Caco-2 (cell line): Measurements from ENCODE around the gene CFAP45. TPM values are rescaled to one million over a fixed set of nuclear protein-coding genes. Genes with fewer than 3 reads are reported as not detected.

Source experiments
- BruUV-seq: library from RNA; stranded (reverse); fragments of 400-500 nt; replicated peaks from 2 replicates; lab custom pipeline; 2021; lab: Mats Ljungman, UMichigan
- CTCF ChIA-PET: fragments of 300-600 bp; sonication (Branson Sonifier 250); formaldehyde crosslinking; loops from one replicate; lab custom pipeline; 2022; ENCODE audit warnings: antibody characterized with exemption; lab: Charles Lee
- POLR2A ChIA-PET: fragments of 300-600 bp; sonication (Branson Sonifier 250); formaldehyde crosslinking; loops from one replicate; lab custom pipeline; 2022; ENCODE audit warnings: antibody characterized with exemption; lab: Charles Lee
- DNase-seq, 2 experiments: peaks; one replicate each; pipeline versions ENCODE4 v3.0.0 to v3.0.0-alpha.2; 2020 to 2022
- H3K27me3 ChIP-seq: replicated peaks from 2 replicates; pipeline ENCODE4 v1.6.0; 2011; ENCODE audit warnings: low read length; ENCODE audit not compliant: control insufficient read depth, insufficient read depth
- H3K36me3 ChIP-seq: 2 replicates; pipeline ENCODE4 v1.5.1; 2011; ENCODE audit warnings: low read length; ENCODE audit not compliant: control insufficient read depth, insufficient read depth
- H3K4me1 ChIP-seq: fragments of 250-450 bp; sonication (Bioruptor Pico); 2 replicates; pipeline ENCODE4 v1.5.1; 2020; ENCODE audit warnings: mild to moderate bottlenecking
- H3K4me3 ChIP-seq: 2 replicates; pipeline ENCODE4 v1.5.1; 2011; ENCODE audit warnings: low read depth, mild to moderate bottlenecking, control low read depth, low read length
- H3K9me3 ChIP-seq: fragments of 250-450 bp; sonication (Bioruptor Pico); 2 replicates; pipeline ENCODE4 v1.5.1; 2020; ENCODE audit warnings: mild to moderate bottlenecking, moderate library complexity
- H3K27ac Mint-ChIP-seq: one replicate; pipeline ENCODE4 v1.8.0; 2022; ENCODE audit warnings: mixed read lengths; ENCODE audit not compliant: unreplicated experiment
- H3K27me3 Mint-ChIP-seq: one replicate; pipeline ENCODE4 v1.8.0; 2022; ENCODE audit warnings: mixed read lengths; ENCODE audit not compliant: insufficient read depth, unreplicated experiment
- H3K36me3 Mint-ChIP-seq: one replicate; pipeline ENCODE4 v1.8.0; 2022; ENCODE audit warnings: mild to moderate bottlenecking, mixed read lengths; ENCODE audit not compliant: insufficient read depth, unreplicated experiment
- H3K4me1 Mint-ChIP-seq: one replicate; pipeline ENCODE4 v1.8.0; 2022; ENCODE audit warnings: low read depth, mixed read lengths; ENCODE audit not compliant: unreplicated experiment
- H3K4me3 Mint-ChIP-seq: one replicate; pipeline ENCODE4 v1.8.0; 2022; ENCODE audit warnings: mild to moderate bottlenecking, moderate library complexity, mixed read lengths; ENCODE audit not compliant: unreplicated experiment
- H3K9me3 Mint-ChIP-seq: one replicate; pipeline ENCODE4 v1.8.0; 2022; ENCODE audit warnings: mixed read lengths; ENCODE audit not compliant: unreplicated experiment
- CTCF ChIP-seq, 2 experiments: fragments of 200-600 bp in 1 of 2; IDR thresholded peaks; 1 replicate in 1 of 2; 2 replicates in 1 of 2; pipeline versions ENCODE4 v1.5.1 to v1.8.0; 2011 to 2022; ENCODE audit warnings: antibody characterized with exemption in 1 of 2, control low read depth in 1 of 2, inconsistent platforms in 1 of 2, low read depth in 1 of 2, low read length in 1 of 2, mild to moderate bottlenecking in 1 of 2, moderate library complexity in 1 of 2; ENCODE audit not compliant: insufficient read depth in 1 of 2, severe bottlenecking in 1 of 2, unreplicated experiment in 1 of 2
- intact Hi-C: fragments of 100-400 bp; cut with micrococcal nuclease; formaldehyde crosslinking; loops from one replicate; pipeline ENCODE4 v1.10.0; 2022; ENCODE audit not compliant: unreplicated experiment
- total RNA-seq: library from RNA; stranded (reverse); gene quantifications from 2 replicates; pipeline ENCODE4 v1.2.3, GENCODE V29; 2022

CFAP45 gene
- total RNA-seq, 1 experiment from 2014 or later: 1.1 TPM

GRCh38 chr1:159851407-159851806 lies 48.6 kb downstream of the CFAP45 start:
- Histone ChIP-seq H3K27me3 (no peaks in the 10 kb centered on the region; the same call in 1 of the 2 replicates), H3K4me1 (peaks cover 4% of the 10 kb centered on the region), H3K4me3 (no peak overlapping the region), H3K36me3 (no peaks in the 10 kb centered on the region), H3K9me3 (no peaks in the 10 kb centered on the region)
- H3K4me1 Mint-ChIP-seq: peaks cover 17% of the 10 kb centered on the region
- H3K27ac Mint-ChIP-seq: no peak overlapping the region
- POLR2A ChIA-PET: no interaction called here
- H3K27me3 Mint-ChIP-seq: peaks cover 5% of the 10 kb centered on the region
- H3K4me3 Mint-ChIP-seq: no peak overlapping the region
- intact Hi-C loops: loop anchor here (5.0 kb wide), 1 partner anchor 56 kb away; no protein-coding TSS in a partner anchor
- H3K9me3 Mint-ChIP-seq: no peaks in the 10 kb centered on the region
- no peak for DNase-seq
- TF ChIP-seq CTCF (IDR thresholded peaks at IDR 0.05; ENCODE audit: insufficient read depth in 1 of 2, low read depth in 1 of 2, low read length in 1 of 2, severe bottlenecking in 1 of 2, unreplicated experiment in 1 of 2): no peak
- CTCF ChIA-PET: no interaction called here
- no peaks in the 10 kb centered on the region for H3K36me3 Mint-ChIP-seq
- no TSS peak for BruUV-seq

GRCh38 chr1:159849626-159850366 lies 50.2 kb downstream of the CFAP45 start:
- H3K9me3 Mint-ChIP-seq: no peaks in the 10 kb centered on the region
- ChIA-PET CTCF (no interaction called here), POLR2A (no interaction called here)
- H3K4me1 ChIP-seq: peaks cover 12% of the 10 kb centered on the region
- DNase-seq: no peak
- H3K4me3 Mint-ChIP-seq: no peak overlapping the region
- peaks cover 26% of the 10 kb centered on the region for H3K4me1 Mint-ChIP-seq
- H3K4me3 ChIP-seq: no peak overlapping the region
- no peak overlapping the region for H3K27ac Mint-ChIP-seq
- no peaks in the 10 kb centered on the region for H3K27me3 Mint-ChIP-seq
- H3K27me3 ChIP-seq: no peaks in the 10 kb centered on the region; the same call in 1 of the 2 replicates
- no peak for TF ChIP-seq CTCF (IDR thresholded peaks at IDR 0.05; ENCODE audit: insufficient read depth in 1 of 2, low read depth in 1 of 2, low read length in 1 of 2, severe bottlenecking in 1 of 2, unreplicated experiment in 1 of 2)
- no peaks in the 10 kb centered on the region for H3K9me3 ChIP-seq
- intact Hi-C loops: loop anchor here (5.0 kb wide), 1 partner anchor 58 kb away; no protein-coding TSS in a partner anchor
- H3K36me3 ChIP-seq: no peaks in the 10 kb centered on the region
- BruUV-seq: no TSS peak
- no peaks in the 10 kb centered on the region for H3K36me3 Mint-ChIP-seq

- no peaks in the 10 kb centered on the region for H3K9me3 Mint-ChIP-seq
- H3K36me3 ChIP-seq: no peaks in the 10 kb centered on the region
- TF ChIP-seq CTCF (IDR thresholded peaks at IDR 0.05; ENCODE audit: insufficient read depth in 1 of 2, low read depth in 1 of 2, low read length in 1 of 2, severe bottlenecking in 1 of 2, unreplicated experiment in 1 of 2): no peak
- peaks cover 12% of the 10 kb centered on the region for H3K4me1 ChIP-seq
- intact Hi-C loops: no loop called here
- no peaks in the 10 kb centered on the region for H3K27me3 ChIP-seq
- ChIA-PET POLR2A (no interaction called here), CTCF (no interaction called here)
- no peak overlapping the region for H3K27ac Mint-ChIP-seq
- H3K4me1 Mint-ChIP-seq: peaks cover 19% of the 10 kb centered on the region
- no peak overlapping the region for H3K4me3 ChIP-seq
- no peak overlapping the region for H3K4me3 Mint-ChIP-seq
- no peaks in the 10 kb centered on the region for H3K36me3 Mint-ChIP-seq
- no TSS peak for BruUV-seq
- DNase-seq: no peak
- no peaks in the 10 kb centered on the region for H3K9me3 ChIP-seq
- H3K27me3 Mint-ChIP-seq: no peaks in the 10 kb centered on the region
Observed at GRCh38 chr1:159848326-159848725, 51.6 kb downstream of the CFAP45 start.
